Stimulated activated CD8-positive, alpha-beta memory T cell treated with anti-CD3 and anti-CD28 coated beads, Interleukin-12 subunit alpha, Interleukin-12 subunit beta, amount 100 ng/mL, for 24 hours (primary cell): Measurements from ENCODE around the gene ZNF598.
A peak's percentile ranks its signal among the peaks of the same experiment; 100 is the strongest.

Experiments
- DNase-seq: peaks from one replicate; pipeline ENCODE4 v3.0.0-alpha.2; 2020; ENCODE audit errors: extremely low read depth

Gene ZNF598

GRCh38 chr16:2009791-2010510, at the start of gene ZNF598:
Gene ZNF598 (minus strand): TSS chr16:2009821.
- peak; percentile 60 for DNase-seq

- DNase-seq, result no peak
Measured at GRCh38 chr16:2058872-2059271, 49.3 kb upstream of the ZNF598 start.

- DNase-seq, result no peak
Measured at GRCh38 chr16:2058420-2058819, 48.8 kb upstream of the ZNF598 start.

- no peak for DNase-seq
Measured at GRCh38 chr16:2057438-2057837, 47.8 kb upstream of the ZNF598 start.

- no peak for DNase-seq
Measured at GRCh38 chr16:2056681-2057407, 47.2 kb upstream of the ZNF598 start.

- DNase-seq, result no peak
Measured at GRCh38 chr16:2056077-2056476, 46.5 kb upstream of the ZNF598 start.

GRCh38 chr16:2054543-2055245, 45.1 kb upstream of the ZNF598 start:
- DNase-seq, result no peak

GRCh38 chr16:2053897-2054296, 44.3 kb upstream of the ZNF598 start:
- DNase-seq, result no peak

GRCh38 chr16:2053211-2053610, 43.6 kb upstream of the ZNF598 start:
- no peak for DNase-seq

GRCh38 chr16:2048116-2048543, 38.5 kb upstream of the ZNF598 start:
- DNase-seq, result no peak

GRCh38 chr16:2047330-2048115, 37.9 kb upstream of the ZNF598 start, which contains the start of the genes NTHL1 and TSC2:
Gene NTHL1 (minus strand): TSS chr16:2047834. CDS start chr16:2047823, 11 bp downstream.
Gene TSC2 (plus strand): TSS chr16:2047985. CDS start chr16:2048616, 631 bp downstream.
- DNase-seq, result peak; percentile 90

- no peak for DNase-seq
Measured at GRCh38 chr16:2046893-2047329, 37.3 kb upstream of the ZNF598 start.

- no peak for DNase-seq
Measured at GRCh38 chr16:2045965-2046892, 36.6 kb upstream of the ZNF598 start.

GRCh38 chr16:2044541-2044940, 34.9 kb upstream of the ZNF598 start:
- no peak for DNase-seq

GRCh38 chr16:2043667-2044451, 34.2 kb upstream of the ZNF598 start:
- no peak for DNase-seq

GRCh38 chr16:2042986-2043666, 33.5 kb upstream of the ZNF598 start:
- DNase-seq, result no peak

- DNase-seq, result no peak
Measured at GRCh38 chr16:2042171-2042985, 32.8 kb upstream of the ZNF598 start.
